ENCODE results near the gene SMYD3.

- TF ChIP-seq POLR2AphosphoS5 (IDR thresholded peaks at IDR 0.05; ENCODE audit: low read depth), result no peak
- TF ChIP-seq, protein P1, sequence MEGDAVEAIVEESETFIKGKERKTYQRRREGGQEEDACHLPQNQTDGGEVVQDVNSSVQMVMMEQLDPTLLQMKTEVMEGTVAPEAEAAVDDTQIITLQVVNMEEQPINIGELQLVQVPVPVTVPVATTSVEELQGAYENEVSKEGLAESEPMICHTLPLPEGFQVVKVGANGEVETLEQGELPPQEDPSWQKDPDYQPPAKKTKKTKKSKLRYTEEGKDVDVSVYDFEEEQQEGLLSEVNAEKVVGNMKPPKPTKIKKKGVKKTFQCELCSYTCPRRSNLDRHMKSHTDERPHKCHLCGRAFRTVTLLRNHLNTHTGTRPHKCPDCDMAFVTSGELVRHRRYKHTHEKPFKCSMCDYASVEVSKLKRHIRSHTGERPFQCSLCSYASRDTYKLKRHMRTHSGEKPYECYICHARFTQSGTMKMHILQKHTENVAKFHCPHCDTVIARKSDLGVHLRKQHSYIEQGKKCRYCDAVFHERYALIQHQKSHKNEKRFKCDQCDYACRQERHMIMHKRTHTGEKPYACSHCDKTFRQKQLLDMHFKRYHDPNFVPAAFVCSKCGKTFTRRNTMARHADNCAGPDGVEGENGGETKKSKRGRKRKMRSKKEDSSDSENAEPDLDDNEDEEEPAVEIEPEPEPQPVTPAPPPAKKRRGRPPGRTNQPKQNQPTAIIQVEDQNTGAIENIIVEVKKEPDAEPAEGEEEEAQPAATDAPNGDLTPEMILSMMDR (IDR thresholded peaks at IDR 0.05; ENCODE audit: insufficient read depth, low read length), result no peak
- TF ChIP-seq GABPA (IDR thresholded peaks at IDR 0.05; ENCODE audit: low read depth), result no peak
- TF ChIP-seq REST (IDR thresholded peaks at IDR 0.05; ENCODE audit: insufficient replicate concordance, low read depth), result no peak
These were observed 628.5 kb downstream of the SMYD3 start for GRCh38 chr1:245878585-245878984.
